GM18907 (cell line): Measurements from ENCODE around the gene TENM4.

Experiments
- ATAC-seq: cut with Tn5 transposase; IDR thresholded peaks from one replicate; pipeline ENCODE4 v1.9.1; 2021; ENCODE audit warnings: mild to moderate bottlenecking, moderate library complexity; ENCODE audit not compliant: unreplicated experiment

TENM4 gene

DNA sequence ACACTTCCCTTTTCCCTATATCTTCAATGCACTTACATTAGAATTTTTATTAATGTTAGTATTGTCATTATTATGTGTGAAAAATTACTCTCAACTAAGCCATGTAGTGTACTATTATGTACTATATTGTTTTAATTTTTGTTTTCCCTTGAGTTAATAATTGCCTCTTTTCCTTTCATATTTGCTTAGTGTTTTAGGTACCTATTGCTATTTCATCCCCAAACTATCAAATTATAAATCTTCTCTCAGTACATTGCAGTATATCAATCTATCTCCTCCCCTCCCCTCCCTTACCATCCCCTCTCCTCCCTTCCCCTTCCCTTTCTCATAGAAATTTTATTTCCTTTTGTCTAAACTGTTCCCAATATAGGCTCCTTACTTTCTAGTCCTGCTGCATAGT is 12.8 kb upstream of the TENM4 start:
- no peak for ATAC-seq

DNA sequence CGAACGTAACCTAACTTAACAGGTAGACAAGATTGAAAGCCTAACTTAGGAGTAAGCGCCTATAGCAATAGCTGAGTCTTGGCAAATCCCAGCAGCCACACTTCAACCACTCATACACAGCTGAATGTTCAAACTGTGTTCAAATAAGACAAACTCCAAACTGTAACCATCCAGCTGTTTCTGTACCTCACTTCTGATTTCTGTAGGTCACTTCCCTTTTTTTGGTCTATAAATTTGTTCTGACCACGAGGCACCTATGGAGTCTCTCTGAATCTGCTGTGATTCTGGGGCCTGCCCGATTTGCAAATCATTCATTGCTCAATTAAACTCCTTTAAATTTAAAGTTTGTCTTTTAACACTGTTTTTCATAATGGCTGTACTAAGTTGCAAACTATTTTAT is 8.2 kb upstream of the TENM4 start:
- no peak for ATAC-seq

DNA sequence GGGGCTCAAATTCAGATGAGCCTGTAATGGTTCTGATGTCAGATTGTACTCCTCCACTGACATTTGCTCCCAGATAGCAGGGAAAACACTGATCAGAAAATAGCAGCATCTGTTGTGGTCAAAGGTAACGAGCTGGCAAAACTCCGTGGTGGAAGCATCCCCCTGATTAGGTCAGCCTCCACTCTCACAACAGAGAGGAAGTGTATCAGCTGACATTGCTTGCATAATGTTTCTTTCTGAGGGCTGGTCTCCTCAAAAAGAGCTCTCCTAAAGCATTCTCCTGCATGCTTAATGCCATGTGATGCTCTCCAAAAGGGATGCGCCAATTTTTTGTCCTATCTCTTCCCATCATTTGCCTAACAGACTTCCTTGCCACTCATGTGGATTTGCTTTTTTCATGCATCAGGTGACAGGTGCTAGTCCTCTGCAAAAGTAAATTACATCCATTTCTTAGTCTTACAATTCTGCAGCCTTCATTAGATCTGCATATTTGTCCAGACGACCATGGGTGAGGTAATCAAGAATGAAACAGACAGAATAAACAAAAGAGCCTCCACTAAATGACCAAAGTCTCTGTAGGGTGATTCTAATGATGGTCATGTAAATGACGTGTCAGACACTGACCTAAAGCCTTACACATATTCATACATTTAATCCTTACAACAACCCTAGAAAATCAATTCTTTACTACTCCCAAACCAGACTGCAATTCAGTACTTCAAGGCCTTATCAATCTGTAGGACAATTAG is 6.4 kb upstream of the TENM4 start:
- no peak for ATAC-seq

DNA sequence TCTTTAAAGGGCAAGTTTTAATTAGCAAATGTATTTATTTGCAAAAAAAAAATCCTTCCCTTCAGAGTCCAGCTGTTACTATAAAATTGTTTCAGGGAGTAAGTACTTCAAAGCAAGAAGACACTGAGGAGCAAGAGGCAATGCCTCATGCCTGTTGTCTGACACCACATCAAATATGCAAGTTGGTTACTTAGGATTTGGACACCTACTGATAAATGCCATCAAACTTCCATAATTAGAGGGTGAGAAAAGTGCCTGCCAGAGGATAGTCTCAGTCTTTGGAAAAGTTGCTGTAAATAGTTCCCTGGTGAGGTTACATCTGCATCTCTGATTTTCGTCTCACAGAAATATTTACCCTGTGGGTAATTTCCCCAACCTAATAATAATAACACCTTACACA is 4.1 kb upstream of the TENM4 start:
- ATAC-seq: no peak

DNA sequence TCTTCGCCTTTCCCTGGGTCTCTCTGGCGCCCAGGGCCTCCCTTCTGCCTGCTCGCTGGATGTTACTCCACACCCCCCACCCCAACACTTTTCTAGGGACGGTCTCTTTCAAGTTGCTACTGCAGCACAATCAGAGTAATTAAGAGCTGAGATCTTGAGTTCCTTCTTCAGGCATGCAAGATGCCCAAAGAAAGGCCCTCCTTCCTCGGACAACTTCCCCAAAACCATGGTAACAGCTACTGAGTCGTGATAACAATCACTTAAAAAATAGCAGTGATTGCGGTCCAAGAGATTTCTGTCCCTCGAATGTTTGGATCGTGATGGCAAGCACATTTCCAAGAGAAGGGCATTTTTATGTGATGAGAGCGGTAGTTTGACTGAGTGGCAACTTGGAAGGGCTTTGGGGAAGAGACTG is 638 bp upstream of the TENM4 start:
- no peak for ATAC-seq

DNA sequence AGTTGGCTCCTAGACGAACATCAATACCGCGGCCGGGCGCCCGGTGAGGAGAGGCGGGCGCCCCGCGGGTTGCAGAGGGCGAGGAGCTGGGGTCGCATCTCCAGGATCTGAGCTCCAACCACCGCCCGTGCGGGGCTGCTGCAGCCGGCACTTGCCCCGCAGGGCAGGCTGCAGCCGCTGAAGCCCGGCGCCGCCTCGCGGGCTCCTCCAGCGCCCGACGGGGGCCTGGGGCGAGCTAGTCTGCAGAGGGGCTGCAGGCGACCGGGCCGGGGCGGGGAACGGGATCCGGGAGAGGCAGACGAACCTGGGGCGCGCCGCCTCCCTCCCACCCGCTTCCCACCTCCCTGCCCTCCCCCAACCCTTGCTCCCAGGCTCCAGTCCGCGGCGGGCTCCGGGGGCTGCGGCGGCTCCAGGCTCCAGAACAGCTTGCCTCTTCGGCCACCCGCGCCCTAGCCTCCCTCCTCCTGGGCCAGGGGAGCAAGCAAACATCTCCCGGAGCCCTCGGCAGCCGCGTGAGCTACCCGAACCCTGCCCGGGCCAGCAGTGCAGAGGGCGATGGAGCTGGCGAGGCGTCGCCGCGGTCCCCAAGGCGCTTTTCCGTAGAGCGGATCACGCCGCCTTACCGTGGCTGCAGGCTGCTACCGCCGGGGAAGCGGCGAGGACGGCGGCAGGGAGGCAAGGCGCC is 802 bp downstream of the TENM4 start:
- ATAC-seq: no peak

DNA sequence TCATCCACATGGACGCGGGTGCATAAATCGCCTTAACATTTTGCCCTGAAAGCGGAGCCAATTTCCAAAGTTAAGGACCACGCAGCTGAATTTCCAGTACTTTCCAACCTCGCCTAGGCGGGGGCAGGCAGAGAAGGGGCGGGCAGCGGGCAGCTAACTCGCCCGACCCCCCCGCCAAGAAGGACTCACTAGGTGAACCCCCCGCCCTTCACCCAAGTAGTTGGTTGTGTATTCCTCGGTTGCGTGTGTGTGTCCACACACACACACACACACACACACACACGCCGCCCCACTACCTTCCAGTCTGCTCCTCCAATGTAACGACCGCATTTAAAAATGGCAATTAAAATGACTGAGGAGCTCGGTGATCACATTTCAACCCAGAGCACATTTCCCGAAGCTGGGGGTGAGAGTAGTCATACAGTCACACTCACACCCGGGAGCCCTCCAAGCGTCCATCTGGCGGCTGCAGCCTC is 1.4 kb downstream of the TENM4 start:
- no peak for ATAC-seq

DNA sequence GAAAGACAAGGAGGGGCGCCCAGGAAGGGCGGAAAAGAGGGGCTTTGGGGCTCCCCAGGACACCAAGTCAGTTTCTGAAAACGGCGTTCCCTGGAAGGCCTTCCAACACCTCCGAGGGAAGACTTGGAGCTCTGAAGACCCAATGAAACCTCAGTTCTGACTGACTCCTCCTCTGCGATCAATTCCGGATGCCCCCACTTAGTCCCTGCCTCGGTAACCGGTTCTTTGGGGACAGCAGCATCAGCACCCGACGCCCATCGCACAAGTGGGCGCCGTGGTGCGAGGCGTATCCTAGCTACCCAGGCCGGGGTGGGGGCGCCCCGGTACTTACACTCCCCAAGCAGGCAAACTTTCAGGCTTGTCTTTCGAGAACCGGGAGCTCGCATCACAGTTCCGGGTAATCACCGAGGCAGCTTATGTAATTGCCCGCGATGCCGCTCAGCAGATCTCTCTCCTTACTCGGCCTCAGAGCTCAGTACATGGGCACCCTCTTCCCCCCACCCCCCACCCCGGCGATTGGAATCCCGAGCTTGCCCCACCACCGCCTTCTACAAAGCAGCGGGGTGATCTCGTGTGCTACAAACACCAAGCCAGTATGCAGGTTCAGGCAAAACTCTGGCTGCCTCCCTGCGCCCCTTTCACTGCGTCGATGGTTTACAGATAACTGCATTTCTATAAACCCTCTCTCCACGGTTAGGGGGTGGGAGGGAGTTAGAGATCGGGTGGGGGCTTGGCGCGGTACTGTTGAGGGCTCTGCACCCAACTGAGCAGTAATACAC is 2.0 kb downstream of the TENM4 start:
- ATAC-seq: no peak

DNA sequence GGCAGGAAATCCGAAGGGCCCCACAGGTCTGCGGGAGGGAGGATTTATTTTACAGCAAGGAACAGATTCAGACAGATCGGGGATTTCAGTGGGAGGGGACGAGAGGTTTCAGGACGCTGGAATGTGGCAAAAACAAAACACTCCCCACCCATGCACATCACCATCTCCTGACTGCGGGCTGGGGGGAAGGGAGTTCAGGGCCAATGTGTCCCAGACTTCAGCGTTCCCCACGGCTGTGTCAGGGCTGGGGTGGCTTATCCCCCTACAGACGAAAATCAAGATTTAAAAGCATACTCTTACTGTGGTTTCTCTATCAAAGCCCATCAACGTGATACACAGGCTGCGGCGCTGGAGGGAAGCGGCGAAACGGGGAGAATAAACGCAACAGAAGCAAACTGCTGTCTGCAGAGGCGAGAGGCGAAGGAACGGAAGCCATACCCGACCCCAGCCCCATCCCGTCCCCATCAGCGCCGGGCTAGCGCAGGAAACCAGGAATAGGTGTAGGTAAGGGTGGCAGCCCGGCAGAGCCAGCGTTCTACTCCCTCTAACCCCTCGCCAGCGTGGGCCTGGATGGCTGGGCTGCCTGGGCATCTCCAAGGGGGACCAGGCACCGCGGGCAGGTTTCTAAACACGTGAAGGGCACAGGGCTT is 2.7 kb downstream of the TENM4 start:
- no peak for ATAC-seq

DNA sequence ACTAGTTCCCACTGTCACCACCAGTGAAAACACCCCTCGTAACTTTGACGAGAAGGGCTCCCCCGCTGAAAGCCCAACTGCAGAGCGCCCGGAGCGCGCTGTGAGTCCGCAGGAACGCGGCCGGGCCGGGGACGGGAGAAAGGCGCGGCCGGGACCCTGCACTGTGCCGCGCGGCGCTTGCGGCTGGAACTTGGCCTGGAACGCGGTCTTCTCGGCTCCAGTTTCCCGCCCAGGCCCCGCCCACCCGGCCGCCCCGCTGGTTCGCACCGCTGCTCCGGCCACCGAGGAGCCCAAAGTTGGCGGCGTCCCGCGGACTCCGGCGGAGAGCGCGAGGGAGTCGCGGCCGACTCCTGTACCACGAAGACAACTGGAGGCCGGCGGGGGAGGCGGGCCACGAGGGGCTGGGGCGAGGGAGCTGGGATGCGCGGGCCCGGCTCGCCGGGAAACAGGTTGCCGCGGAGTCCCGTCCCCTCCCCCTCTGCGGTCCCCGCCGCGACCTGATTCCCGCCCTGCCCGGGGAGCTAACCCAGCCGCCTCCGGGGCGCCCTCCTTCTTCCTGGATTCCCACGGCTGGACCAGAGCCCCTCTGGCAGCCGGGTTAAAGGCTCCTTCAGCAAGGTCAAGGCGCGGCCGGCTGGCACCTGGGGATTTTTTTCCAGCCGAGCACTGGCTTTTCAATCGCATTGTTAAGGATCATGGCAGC is 3.4 kb downstream of the TENM4 start:
- ATAC-seq: no peak

DNA sequence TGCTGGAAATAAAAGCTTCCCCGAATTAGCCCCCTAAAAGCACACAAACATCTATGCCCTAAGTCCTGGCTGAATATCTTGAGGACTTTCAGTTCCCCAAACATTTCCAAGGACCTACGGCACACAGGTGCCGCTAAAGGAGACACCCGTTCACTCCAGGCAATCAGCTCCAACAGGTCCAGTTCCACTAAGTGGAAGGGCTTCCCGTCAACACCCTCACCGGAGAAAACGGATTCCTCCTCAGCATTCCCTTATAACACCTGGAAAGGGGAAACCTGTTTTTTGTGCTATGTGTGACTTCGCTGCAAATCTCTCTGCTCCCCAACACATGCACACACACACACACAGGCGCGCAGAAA is 3.9 kb downstream of the TENM4 start:
- no peak for ATAC-seq

DNA sequence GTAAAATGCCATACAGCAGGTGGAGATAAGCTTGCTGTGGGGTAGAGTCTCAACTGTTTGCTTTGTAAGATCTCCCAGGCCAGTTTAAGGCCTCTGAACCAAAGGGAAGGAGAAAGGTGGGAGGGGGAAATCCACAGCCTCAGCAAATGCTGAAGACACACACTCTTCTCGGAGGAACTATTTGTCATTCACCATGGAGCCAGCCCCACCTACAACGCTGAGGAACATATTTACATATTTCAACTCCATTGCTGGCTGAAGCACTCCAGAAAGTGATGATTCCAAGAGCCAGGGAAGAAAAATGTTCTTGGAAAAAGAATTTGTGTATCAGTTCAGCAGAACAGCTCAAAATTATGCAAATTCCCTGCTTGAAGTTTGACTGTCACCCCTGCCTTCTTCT is 6.5 kb downstream of the TENM4 start:
- ATAC-seq: no peak

DNA sequence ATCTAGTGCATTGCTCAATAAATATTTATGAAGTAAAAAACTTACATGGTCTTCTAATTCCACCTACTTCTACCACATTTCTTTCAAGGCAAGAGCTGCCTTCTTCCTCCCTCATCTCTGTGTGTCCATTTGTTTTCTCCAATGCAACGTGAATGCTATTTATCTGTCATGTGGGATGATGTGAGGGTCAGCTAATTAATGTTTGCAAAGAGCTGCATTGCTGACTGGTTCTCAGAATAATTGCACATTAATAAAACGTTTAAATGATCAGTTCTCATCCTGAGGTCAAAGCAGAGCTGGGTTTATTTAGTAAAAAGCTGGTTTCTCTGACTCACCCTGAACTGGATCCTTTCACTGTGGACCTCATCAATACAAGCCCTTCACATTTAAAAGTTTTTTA is 8.7 kb downstream of the TENM4 start:
- no peak for ATAC-seq

DNA sequence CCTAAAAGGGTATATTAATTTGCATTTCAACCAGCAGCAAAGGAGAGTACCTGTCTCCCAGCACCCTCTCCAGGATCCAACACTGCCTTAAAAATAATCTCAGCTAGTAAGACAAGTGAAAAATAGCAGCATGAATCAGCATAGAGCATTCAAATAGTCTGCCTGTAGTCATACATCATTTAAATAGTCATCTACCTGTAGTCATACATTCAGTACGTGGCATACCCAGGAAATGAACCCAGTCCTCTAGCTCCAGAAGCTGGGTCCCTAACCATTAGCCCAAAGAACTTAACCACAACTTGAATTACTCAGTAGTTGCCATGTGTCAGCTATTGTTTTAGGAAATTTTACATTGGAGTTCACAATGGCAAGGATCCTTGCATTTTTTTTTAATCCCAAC is 9.3 kb downstream of the TENM4 start:
- ATAC-seq: no peak

DNA sequence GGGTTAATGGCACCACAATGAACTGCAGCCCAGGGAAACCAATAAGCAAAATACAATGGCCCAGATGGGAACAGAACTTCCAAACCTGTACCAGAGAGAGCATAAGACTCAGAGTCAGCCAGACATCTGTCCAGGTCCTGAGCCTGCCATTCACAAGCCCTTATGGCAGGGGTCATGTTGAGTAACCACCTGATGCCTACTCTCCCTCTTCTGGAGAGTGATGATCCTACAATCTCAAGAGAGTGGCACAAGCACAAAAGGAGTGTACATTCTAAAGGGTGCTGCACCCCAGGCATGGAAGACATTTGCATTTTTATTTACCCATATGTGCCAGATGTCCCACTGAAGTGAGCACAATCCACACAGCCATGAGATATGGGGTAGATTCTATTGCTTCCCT is 10.6 kb downstream of the TENM4 start:
- no peak for ATAC-seq

DNA sequence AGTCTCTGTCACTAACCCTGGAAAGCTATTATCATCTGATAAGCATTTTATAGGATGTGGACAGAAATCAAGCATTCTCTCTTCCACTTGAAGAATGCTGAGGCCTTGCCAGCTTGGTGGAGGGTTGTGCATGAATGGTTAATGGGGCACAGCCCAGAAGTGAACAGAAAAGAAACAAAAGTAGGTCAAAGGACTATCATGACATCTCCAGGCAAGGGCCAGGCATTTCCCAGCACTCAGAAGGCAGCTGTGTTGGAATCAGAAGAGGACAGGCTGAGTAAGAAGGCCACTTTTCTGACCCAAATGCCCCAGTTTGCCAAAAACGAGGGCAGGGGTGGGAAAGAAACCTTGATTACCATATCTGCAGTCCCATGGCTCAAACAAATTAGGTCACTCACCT is 12.4 kb downstream of the TENM4 start:
- ATAC-seq: no peak

DNA sequence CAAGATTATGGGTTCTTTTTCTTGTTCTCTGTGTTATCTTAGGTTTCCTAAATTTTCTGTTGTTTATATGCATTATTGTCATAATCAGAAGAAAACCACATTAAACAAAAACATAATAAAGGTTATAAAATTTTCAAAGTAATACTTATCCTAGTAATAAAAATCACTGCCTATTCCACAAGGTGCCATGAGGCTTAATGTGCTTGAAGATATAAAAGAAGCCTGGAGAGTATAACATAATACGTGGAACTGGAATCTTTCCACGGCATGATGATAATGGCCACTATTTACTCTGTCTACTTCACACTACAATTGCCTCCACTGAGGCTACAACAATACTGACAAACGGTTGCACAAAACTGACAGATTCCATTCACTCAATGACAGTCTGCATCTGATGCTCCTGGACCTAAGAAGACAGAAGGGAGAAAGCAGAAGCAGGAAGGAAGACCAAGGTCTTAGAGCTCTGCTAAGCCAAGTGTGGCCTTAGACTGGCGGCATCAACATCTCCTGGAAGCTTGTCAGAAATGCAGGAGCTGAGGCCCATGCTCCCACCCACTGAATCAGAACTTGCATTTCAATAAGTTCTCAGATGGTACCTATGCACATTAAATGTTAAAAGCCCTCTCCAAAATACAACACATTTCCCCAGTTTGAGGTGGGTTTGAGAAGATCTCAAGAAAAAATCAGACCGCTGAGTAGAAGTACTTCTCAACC is 13.1 kb downstream of the TENM4 start:
- ATAC-seq: no peak

DNA sequence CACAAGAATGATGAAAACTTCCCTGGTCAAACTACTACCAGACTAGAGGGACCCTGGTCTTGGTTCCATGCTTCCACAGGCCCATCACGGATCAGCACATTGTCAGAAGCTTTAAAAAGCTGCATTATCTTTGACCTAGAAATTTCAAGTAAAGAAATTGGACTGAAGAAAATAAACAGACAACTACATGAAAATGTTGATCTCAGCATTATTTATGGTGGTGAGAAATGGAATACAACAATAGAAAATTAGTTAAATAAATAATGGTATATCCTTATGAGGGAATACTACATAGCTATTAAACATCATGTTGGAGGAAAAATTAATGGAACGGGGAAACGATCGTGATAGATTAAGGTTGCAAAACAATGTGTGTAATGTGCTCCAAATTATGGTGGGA is 13.7 kb downstream of the TENM4 start:
- no peak for ATAC-seq

DNA sequence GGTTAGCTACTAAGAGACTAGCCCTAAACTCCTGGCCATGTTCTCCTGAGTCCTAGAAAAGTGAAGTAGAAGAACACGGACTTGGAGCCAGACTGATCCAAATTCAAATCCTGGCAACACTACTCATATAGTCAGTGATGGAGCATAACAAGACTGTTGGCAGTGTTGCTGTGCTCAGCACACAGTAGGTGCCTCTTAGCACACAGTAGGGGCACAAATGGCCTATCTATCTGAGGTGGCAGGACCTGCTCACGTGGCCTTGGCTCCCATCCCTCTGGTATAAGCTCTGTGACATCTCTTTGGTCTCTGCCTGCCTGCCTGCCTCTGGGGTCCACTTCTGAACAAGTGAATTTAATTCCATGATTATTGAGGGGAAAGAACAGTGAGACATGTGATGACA is 15.4 kb downstream of the TENM4 start:
- no peak for ATAC-seq

DNA sequence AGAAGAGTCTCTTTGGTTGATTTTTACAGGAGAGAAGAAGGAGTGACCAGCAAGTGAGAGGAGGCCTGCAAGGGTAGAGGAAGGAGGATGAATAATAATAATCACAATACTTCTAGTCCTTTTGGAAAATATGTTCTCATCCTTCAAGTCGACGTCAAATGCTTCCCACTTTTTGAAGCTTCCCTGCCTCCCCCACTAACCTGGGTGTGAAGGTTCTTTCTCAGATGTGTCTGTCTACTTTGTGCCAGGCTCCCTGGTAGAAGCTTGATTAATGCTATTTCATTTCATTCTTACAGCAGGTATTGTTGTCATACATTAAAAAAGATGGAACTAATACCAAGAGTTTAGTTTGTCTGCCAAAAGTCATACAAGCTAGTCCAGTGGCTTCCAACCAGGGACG is 17.1 kb downstream of the TENM4 start:
- no peak for ATAC-seq
